IgD-negative memory B cell (primary cell): ENCODE data around the gene NDOR1. TPM values are rescaled to one million over a fixed set of nuclear protein-coding genes. Genes with fewer than 3 reads are reported as not detected.
A peak's percentile ranks its signal among the peaks of the same experiment; 100 is the strongest.
"Not testable (repeated sequence)": the region's sequence is repeated elsewhere in the genome, so short reads cannot be mapped to it uniquely, and the experiment has no call there.

ENCODE experiments used
- H3K27ac Mint-ChIP-seq, 3 donors: one replicate each; pipeline ENCODE4 v1.8.0; 2020 to 2022; ENCODE audit warnings: mild to moderate bottlenecking in 3 of 3, mixed read lengths in 3 of 3, moderate library complexity in 1 of 3
- H3K27me3 Mint-ChIP-seq: one replicate; pipeline ENCODE4 v1.8.0; 2021; ENCODE audit warnings: mixed read lengths
- H3K36me3 Mint-ChIP-seq: one replicate; pipeline ENCODE4 v1.8.0; 2020; ENCODE audit warnings: mild to moderate bottlenecking, mixed read lengths
- H3K4me1 Mint-ChIP-seq, 3 donors: one replicate each; pipeline ENCODE4 v1.8.0; 2020 to 2022; ENCODE audit warnings: mixed read lengths in 3 of 3, mild to moderate bottlenecking in 1 of 3
- H3K4me3 Mint-ChIP-seq, 4 donors: one replicate each; pipeline ENCODE4 v1.8.0; 2020 to 2022; ENCODE audit warnings: mild to moderate bottlenecking in 4 of 4, mixed read lengths in 4 of 4, moderate library complexity in 3 of 4
- H3K9me3 Mint-ChIP-seq, 3 donors: one replicate each; pipeline ENCODE4 v1.8.0; 2020 to 2021; ENCODE audit warnings: mixed read lengths in 3 of 3, mild to moderate bottlenecking in 1 of 3
- polyA plus RNA-seq: library from polyadenylated mRNA; unstranded; fragments of 300-500 nt; fragmentation: Illumina TruSeq; gene quantifications from one replicate; pipeline ENCODE4 v1.2.3, GENCODE V29; 2021

NDOR1 gene
- polyA plus RNA-seq, 1 donor from 2014 or later, result 7.6 TPM

DNA sequence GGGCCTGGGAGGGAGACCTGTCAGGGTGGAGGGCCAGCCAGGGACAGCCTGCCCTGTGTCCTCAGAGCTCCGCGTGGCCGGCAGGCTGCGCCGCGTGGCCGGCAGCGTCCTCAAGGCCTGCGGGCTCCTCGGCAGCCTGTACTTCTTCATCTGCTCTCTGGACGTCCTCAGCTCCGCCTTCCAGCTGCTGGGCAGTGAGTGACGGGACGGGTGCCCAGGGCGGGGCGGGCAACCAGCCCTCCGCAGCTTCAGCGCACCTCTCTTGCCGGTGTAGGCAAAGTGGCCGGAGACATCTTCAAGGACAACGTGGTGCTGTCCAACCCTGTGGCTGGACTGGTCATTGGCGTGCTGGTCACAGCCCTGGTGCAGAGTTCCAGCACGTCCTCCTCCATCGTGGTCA is 27.0 kb downstream of the NDOR1 start:
- no peak overlapping the region for H3K27ac Mint-ChIP-seq
- H3K36me3 Mint-ChIP-seq, result no peaks in the 10 kb centered on the region
- H3K4me1 Mint-ChIP-seq, result peaks cover 6 to 11% (median 11%) of the 10 kb centered on the region in 3 donors
- H3K27me3 Mint-ChIP-seq, result peaks cover 5% of the 10 kb centered on the region
- no peak overlapping the region for H3K4me3 Mint-ChIP-seq
- no peaks in the 10 kb centered on the region for H3K9me3 Mint-ChIP-seq

DNA sequence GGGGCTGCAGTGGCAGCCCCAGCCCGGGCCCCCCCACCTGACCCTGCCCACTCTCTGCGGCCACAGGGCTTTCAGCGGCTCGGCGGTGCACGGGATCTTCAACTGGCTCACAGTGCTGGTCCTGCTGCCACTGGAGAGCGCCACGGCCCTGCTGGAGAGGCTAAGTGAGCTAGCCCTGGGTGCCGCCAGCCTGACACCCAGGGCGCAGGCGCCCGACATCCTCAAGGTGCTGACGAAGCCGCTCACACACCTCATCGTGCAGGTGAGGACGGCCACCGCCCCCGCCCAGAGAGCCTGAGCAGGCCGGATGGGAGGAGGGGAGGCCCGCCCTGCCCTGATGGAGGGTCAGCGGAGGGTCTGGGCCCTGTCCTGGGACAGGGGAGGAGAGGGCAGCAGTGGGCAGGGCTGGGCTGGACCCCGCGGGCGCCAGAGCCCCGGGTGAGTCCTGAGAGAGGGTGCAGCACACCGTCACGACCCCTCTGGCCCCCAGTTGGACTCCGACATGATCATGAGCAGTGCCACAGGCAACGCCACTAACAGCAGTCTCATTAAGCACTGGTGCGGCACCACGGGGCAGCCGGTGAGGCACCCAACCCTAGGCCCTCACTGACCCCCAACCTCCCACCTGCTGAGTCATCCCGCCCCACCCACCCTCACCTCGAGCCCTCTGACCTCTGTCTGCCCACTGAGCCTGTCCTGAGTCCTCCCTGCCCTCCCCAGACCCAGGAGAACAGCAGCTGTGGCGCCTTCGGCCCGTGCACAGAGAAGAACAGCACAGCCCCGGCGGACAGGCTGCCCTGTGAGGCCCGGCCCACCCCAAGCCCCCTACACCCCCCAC is 27.9 kb downstream of the NDOR1 start:
- Mint-ChIP-seq H3K27me3 (peaks cover 3% of the 10 kb centered on the region), H3K4me3 (no peak overlapping the region), H3K36me3 (no peaks in the 10 kb centered on the region), H3K9me3 (no peaks in the 10 kb centered on the region), H3K4me1 (peaks cover 6 to 13% (median 10%) of the 10 kb centered on the region in 3 donors), H3K27ac (no peak overlapping the region)

DNA sequence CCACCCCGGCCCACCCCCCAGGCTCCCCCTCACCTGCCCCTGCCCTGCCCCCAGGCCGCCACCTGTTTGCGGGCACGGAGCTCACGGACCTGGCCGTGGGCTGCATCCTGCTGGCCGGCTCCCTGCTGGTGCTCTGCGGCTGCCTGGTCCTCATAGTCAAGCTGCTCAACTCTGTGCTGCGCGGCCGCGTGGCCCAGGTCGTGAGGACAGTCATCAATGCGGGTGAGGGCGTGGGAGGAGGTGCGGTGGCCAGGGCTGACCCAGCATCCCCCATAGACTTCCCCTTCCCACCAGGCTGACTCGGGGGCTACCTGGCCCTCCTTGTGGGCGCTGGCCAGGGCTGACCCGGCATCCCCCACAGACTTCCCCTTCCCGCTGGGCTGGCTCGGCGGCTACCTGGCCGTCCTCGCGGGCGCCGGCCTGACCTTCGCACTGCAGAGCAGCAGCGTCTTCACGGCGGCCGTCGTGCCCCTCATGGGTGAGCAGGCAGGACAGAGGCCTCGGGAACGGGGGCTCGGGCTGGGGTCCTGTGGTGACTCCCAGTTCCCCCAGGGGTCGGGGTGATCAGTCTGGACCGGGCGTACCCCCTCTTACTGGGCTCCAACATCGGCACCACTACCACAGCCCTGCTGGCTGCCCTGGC is 28.7 kb downstream of the NDOR1 start:
- H3K36me3 Mint-ChIP-seq, result no peaks in the 10 kb centered on the region
- peaks cover 6 to 15% (median 13%) of the 10 kb centered on the region in 3 donors for H3K4me1 Mint-ChIP-seq
- H3K27me3 Mint-ChIP-seq, result peaks cover 3% of the 10 kb centered on the region
- no peak overlapping the region for H3K27ac Mint-ChIP-seq
- peak overlapping the region in 1 of 4 donors; percentile 52 for H3K4me3 Mint-ChIP-seq
- H3K9me3 Mint-ChIP-seq, result no peaks in the 10 kb centered on the region

DNA sequence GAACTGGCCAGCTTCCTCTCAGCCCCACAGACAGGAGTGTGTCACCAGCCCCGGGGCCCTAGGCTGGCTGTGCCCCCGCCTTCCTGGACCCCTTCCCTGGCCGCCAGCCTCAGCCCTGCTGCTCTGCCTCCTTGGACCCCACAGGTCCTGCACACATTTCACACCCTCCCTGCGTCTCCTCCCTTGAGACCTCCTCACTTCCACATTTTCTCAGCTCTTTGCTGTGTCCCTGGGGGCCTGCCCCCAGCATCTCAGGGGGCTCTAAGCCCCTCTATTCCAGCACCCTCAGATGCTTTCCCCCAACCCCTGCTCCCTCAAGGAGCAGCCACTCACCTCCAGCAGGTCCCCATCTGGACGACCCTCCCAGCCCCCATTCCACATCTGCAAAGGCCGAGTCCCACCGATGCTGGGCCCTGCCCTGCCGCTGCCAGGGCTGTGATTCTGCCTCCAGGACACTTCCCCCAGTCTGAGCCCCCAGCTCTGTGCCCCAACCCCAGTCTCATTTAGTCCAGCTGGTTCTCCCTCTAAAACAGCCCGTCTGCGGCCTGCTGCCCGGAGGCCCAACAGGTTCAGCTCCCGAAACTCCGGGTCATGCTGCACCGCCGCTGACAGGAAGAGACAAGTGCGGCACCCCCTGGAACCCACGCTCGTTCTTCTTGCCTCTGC is 29.4 kb downstream of the NDOR1 start:
- Mint-ChIP-seq H3K4me3 (peak overlapping the region; percentile 36 to 92 (median 57)), H3K36me3 (no peaks in the 10 kb centered on the region), H3K27ac (peak overlapping the region in 1 of 3 donors; percentile 13), H3K9me3 (no peaks in the 10 kb centered on the region), H3K4me1 (peaks cover 6 to 15% (median 15%) of the 10 kb centered on the region in 3 donors), H3K27me3 (no peaks in the 10 kb centered on the region)

DNA sequence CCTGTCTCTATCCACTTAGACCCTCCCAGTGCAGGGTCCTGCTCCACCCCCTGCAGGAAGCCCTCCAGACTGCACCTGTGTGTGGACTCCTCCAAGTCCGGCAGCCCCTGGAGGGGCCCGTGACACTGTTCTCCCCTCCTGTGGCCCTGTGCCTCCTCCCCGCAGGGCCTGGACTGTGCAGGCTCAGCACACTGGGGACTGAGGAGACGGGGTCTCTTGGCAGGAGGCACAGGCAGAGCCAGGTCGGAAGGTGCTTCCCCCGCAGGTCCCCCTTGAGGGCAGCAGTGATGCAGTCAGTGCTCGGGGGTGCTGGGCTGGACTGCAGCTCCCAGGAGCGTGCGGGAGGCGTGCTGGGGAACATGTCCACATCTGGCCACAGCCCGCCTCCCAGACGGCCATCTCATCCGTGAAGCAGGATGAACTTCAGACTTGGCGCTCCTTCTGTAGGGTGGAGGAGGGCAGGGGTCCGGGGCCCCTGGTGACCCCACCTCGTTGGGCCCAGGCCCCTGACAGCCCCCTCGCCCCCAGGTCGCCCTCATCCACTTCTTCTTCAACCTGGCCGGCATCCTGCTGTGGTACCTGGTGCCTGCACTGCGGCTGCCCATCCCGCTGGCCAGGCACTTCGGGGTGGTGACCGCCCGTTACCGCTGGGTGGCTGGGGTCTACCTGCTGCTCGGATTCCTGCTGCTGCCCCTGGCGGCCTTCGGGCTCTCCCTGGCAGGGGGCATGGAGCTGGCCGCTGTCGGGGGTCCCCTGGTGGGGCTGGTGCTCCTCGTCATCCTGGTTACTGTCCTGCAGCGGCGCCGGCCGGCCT is 30.1 kb downstream of the NDOR1 start:
- H3K27ac Mint-ChIP-seq, result peak overlapping the region in 1 of 3 donors; percentile 73

DNA sequence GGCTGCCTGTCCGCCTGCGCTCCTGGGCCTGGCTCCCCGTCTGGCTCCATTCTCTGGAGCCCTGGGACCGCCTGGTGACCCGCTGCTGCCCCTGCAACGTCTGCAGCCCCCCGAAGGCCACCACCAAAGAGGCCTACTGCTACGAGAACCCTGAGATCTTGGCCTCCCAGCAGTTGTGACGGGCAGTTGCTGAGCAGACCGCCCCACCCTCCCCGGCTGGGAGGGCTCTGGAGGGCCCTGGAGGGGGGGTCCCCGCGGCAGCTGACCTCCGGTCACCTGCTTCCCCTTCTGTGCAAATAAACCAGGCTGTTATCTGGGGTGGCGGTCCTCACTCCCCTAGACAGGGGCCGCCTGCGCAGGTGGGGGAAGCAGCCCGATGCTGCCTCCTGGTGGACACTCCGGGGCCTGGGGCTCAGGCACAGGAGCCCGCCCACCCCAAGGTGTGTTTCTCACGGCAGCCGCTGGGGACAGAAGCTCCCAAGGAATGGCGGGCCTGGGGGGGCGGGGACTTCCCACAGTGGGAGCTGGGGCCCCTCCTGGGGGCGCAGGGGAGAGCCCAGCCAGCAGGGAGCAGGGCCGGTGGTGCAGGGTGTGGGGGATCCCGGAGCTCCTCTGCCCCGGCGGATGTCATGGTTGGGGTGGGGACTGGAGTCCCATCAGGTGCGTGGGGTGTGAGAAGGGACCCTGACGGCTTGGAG is 30.9 kb downstream of the NDOR1 start:
- no peaks in the 10 kb centered on the region for H3K27me3 Mint-ChIP-seq
- H3K27ac Mint-ChIP-seq, result peak overlapping the region in 1 of 3 donors; percentile 73
- H3K36me3 Mint-ChIP-seq, result no peaks in the 10 kb centered on the region
- H3K4me3 Mint-ChIP-seq, result peak overlapping the region in 3 of 4 donors; percentile 37 to 60 (median 43)
- no peaks in the 10 kb centered on the region for H3K9me3 Mint-ChIP-seq
- H3K4me1 Mint-ChIP-seq, result peaks cover 11 to 15% (median 15%) of the 10 kb centered on the region in 3 donors

More for the DNA sequence above, 30.1 kb downstream of the NDOR1 start:
- peaks cover 6 to 15% (median 15%) of the 10 kb centered on the region in 3 donors for H3K4me1 Mint-ChIP-seq
- no peaks in the 10 kb centered on the region for H3K36me3 Mint-ChIP-seq
- no peaks in the 10 kb centered on the region for H3K9me3 Mint-ChIP-seq
- peak overlapping the region in 2 of 4 donors; percentile 38 to 92 for H3K4me3 Mint-ChIP-seq
- no peaks in the 10 kb centered on the region for H3K27me3 Mint-ChIP-seq

DNA sequence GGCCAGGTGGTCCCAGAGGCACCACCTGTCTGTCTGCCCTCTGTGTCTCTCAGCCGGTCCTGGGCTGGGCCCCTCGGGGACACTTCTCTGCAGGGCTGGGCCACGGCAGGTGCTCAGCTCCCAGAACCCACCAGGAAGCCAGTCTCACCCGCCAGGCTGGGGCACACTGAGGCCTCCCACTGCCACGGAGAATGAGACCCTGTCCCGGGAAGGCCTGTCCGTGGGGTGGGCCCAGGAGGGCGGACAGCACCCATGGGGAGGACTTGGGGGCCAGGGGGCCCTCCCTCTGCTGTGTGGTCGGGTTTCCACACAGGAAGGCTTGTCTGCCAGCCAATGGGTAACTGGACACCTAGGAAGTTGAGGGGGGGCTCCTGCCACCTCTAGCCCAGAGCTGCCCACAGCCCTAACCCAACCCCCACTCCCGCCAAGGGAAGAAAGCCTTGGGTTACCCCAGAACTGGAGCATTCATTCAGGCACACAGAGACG is 31.5 kb downstream of the NDOR1 start:
- Mint-ChIP-seq H3K4me3 (peak overlapping the region in 1 of 4 donors; percentile 37), H3K27me3 (no peaks in the 10 kb centered on the region), H3K36me3 (no peaks in the 10 kb centered on the region), H3K27ac (peak overlapping the region in 1 of 3 donors; percentile 73), H3K4me1 (peaks cover 11 to 15% (median 15%) of the 10 kb centered on the region in 3 donors), H3K9me3 (no peaks in the 10 kb centered on the region)

DNA sequence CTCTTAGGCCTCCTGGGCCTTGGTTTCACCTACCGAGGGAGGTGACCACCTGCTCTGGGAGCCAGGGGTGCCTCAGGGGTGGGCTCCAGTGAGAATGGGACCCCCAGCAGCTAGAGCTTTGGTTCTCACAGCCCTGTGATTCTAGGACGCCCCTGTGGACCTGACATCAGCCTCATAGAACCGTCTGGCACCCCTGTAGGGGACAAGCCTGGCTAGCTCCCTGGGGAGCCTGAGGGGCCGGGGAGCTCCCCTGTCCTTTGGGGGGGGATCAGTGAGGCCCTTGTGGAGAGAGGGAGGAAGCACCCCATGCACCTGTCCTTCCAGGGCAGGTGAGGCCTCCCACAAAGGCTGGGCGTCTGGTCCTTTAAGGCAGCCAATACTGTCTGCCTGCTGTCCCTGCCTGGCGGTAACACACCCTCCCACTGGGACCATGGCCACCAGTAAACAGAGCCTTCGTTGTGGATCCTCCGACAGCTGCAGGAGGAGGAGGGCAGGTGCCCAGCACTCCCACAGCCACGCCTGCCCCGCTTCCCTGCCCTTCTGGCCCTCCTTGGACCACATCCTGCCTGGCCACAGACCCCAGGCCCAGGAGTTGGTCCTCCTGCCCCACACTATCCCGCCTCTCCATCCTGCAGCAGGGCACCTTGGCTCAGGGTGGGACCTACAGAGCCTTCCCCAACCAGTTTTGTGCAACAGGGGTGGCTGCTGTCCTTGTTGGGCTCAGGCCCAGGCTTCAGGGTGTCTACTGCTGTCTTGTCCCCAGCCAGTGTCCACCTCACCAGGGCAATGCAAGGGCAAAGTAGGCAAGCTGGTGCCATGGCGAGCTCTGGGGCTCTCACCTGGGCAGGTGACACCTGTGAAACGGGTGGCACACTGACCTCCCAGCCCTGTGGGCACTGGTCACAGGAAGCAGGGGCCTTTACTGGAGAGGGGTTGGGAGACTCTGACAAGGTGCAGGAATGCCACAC is 32.5 kb downstream of the NDOR1 start:
- Mint-ChIP-seq H3K4me1 (peaks cover 11 to 22% (median 21%) of the 10 kb centered on the region in 3 donors), H3K4me3 (peak overlapping the region in 1 of 4 donors; percentile 54), H3K36me3 (no peaks in the 10 kb centered on the region), H3K27ac (no peak overlapping the region), H3K27me3 (no peaks in the 10 kb centered on the region), H3K9me3 (no peaks in the 10 kb centered on the region)

DNA sequence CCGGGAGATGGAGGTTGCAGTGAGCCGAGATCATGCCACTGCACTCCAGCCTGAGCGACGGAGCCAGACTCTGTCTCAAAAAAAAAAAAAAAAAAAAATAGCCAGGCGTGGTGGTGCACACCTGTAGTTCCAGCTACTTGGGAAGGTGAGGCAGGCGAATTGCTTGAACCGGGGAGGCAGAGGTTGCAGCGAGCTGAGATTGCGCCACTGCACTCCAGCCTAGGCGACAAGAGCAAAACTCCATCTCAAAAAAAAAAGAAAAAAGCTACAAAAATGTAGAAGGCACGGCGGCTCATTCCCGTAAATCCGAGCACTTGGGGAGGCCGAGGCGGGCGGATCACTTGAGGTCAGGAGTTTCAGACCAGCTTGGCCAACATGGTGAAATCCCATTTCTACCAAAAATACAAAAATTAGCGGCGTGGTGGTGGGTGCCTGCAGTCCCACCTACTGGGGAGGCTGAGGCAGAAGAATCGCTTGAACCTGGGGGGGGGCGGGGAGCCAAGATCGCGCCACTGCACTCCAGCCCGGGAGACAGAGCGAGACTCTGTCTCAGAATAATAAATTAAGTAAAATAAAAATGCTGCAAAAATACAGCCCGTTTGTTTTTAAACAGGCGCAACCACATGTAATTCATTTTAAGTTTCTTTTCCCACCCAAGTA is 34.2 kb downstream of the NDOR1 start:
- H3K4me1 Mint-ChIP-seq, result peaks cover 17 to 23% (median 19%) of the 10 kb centered on the region in 3 donors
- not testable (repeated sequence) for H3K36me3 Mint-ChIP-seq, H3K27me3 Mint-ChIP-seq, H3K9me3 Mint-ChIP-seq
- peak overlapping the region in 2 of 3 donors; percentile 63 to 73 for H3K27ac Mint-ChIP-seq
- H3K4me3 Mint-ChIP-seq, result peak overlapping the region; percentile 74 to 86 (median 79)

DNA sequence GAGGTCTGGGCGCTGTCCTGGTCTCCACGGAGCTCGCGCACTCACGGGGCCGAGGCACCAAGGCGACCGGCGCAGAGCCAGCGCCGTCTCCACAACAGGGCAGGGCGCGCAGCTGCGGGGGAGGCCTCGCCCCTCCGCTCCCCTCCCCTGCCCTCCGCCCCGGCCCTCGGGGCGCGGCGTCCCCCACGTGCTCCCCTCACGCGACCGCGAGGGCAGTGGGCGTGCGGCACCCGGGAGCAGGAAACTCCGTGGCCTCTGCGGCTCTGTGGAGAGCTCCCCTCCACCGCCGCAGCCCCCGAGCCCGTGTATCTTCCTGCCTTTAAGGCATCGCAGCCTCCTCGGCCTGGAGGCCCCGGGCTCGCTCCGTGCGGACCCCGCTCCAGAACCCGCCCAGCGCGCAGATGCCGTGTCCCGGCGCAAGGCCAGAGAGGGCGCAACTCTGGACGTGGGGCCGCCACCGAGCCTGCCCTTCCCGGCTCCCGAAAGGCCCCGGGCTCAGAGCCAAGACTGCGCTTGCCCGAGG is 34.9 kb downstream of the NDOR1 start:
- Mint-ChIP-seq H3K36me3 (no peaks in the 10 kb centered on the region), H3K27ac (peak overlapping the region in 2 of 3 donors; percentile 63 to 91), H3K4me3 (peak overlapping the region; percentile 83 to 86 (median 85)), H3K27me3 (no peaks in the 10 kb centered on the region), H3K9me3 (no peaks in the 10 kb centered on the region), H3K4me1 (peaks cover 11 to 16% (median 12%) of the 10 kb centered on the region in 3 donors)

DNA sequence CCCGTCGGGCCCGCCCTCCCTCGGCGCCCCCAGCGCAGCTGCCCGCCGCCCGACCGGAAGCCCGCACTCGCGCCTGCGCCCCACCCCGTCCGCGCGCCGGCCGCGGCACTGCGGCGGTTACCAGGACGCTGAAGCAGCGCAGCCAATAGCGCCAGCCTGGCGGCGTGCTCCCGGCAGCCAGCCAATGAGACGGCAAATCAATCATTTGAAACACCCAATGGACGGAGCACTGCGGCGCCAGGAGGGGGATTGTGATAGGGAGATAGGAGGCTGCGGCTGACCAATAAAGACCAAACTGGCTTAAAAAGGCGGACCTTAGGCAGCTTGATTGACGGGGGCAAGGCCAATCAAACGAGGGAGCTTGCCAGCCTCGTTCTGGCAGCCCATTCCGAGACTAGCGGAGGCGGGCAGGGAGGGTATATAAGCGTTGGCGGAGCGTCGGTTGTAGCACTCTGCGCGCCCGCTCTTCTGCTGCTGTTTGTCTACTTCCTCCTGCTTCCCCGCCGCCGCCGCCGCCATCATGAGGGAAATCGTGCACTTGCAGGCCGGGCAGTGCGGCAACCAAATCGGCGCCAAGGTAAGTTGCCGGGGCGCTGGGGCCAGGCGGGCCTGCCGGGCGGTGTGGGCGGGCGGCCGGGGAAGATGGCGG is 35.5 kb downstream of the NDOR1 start, which contains the start of gene TUBB4B:
TSS of gene TUBB4B (plus strand) at position 447 of the 649 bp plus-strand sequence. CDS start at position 521, 74 bp downstream.
- Mint-ChIP-seq H3K36me3 (no peaks in the 10 kb centered on the region), H3K4me3 (peak within 1 kb of the TSS; percentile 84 to 97 (median 90)), H3K9me3 (no peaks in the 10 kb centered on the region), H3K27ac (peak within 1 kb of the TSS; percentile 91 to 97 (median 95)), H3K4me1 (peaks cover 11 to 15% (median 11%) of the 10 kb centered on the region in 3 donors), H3K27me3 (no peaks in the 10 kb centered on the region)
